H1 (cell line): ENCODE data around the gene HS6ST3. TPM values are rescaled to one million over a fixed set of nuclear protein-coding genes. Genes with fewer than 3 reads are reported as not detected.
A peak's percentile ranks its signal among the peaks of the same experiment; 100 is the strongest.

Source experiments
- CTCF ChIA-PET: fragments of 300-600 bp; sonication (Branson Sonifier 250); formaldehyde crosslinking; loops from one replicate; lab custom pipeline; 2021; ENCODE audit not compliant: partially characterized antibody; lab: Charles Lee
- POLR2A ChIA-PET: fragments of 300-600 bp; sonication (Branson Sonifier 250); formaldehyde crosslinking; loops from one replicate; lab custom pipeline; 2021; ENCODE audit warnings: inconsistent platforms; ENCODE audit not compliant: partially characterized antibody; lab: Charles Lee
- DNase-seq, 2 experiments: peaks; one replicate each; pipeline versions ENCODE4 v3.0.0 to v3.0.0-alpha.2; 2010 to 2022; ENCODE audit warnings: low spot score in 2 of 2, low read depth in 1 of 2, mixed read lengths in 1 of 2
- FAIRE-seq: peaks from 2 replicates; lab custom pipeline; 2011; peaks lifted over from hg19 to GRCh38; lab: Jason Lieb, UNC
- H2AFZ ChIP-seq: 2 replicates; pipeline ENCODE4 v1.8.1; 2012; ENCODE audit warnings: low read length, inconsistent platforms
- H2AK5ac ChIP-seq: 2 replicates; pipeline ENCODE4 v1.6.1; 2013; ENCODE audit warnings: low read depth, low read length
- H2BK120ac ChIP-seq: replicated peaks from 2 replicates; pipeline ENCODE3; 2013; ENCODE audit warnings: low read depth, low read length, inconsistent platforms
- H2BK12ac ChIP-seq: 2 replicates; pipeline ENCODE4 v1.6.1; 2013; ENCODE audit warnings: low read depth, low read length
- H2BK15ac ChIP-seq: 2 replicates; pipeline ENCODE4 v1.6.1; 2013; ENCODE audit warnings: low read length
- H2BK20ac ChIP-seq: 2 replicates; pipeline ENCODE4 v1.6.1; 2013; ENCODE audit warnings: low read length
- H2BK5ac ChIP-seq: 2 replicates; pipeline ENCODE4 v1.6.1; 2013; ENCODE audit warnings: low read depth, low read length
- H3K14ac ChIP-seq: 2 replicates; pipeline ENCODE4 v1.6.1; 2013; ENCODE audit warnings: inconsistent platforms; ENCODE audit not compliant: insufficient read length
- H3K18ac ChIP-seq: 2 replicates; pipeline ENCODE4 v1.6.1; 2013; ENCODE audit warnings: low read length; ENCODE audit errors: extremely low read depth
- H3K23ac ChIP-seq: 2 replicates; pipeline ENCODE4 v1.6.1; 2013; ENCODE audit warnings: inconsistent platforms; ENCODE audit not compliant: insufficient read length
- H3K23me2 ChIP-seq: 2 replicates; pipeline ENCODE4 v1.6.1; 2013; ENCODE audit warnings: low read depth, low read length
- H3K27ac ChIP-seq: 2 replicates; pipeline ENCODE4 v1.6.1; 2011; ENCODE audit warnings: low read depth, low read length, inconsistent platforms
- H3K27me3 ChIP-seq, 4 experiments: replicated peaks in 1 of 4; 1 replicate in 1 of 4; 2 replicates in 3 of 4; pipeline versions ENCODE4 v1.6.1 to v1.8.1; 2011 to 2013; ENCODE audit warnings: low read length in 3 of 4, mild to moderate bottlenecking in 3 of 4, inconsistent platforms in 2 of 4, mixed read lengths in 2 of 4, moderate library complexity in 1 of 4; ENCODE audit not compliant: control insufficient read depth in 3 of 4, insufficient read depth in 3 of 4; ENCODE audit errors: extremely low read depth in 1 of 4
- H3K36me3 ChIP-seq, 4 experiments: 2 replicates each; pipeline versions ENCODE4 v1.6.1 to v1.8.1; 2011 to 2013; ENCODE audit warnings: mild to moderate bottlenecking in 4 of 4, low read length in 3 of 4, moderate library complexity in 2 of 4, control low read depth in 1 of 4, inconsistent platforms in 1 of 4; ENCODE audit not compliant: insufficient read depth in 4 of 4, control insufficient read depth in 2 of 4
- H3K4ac ChIP-seq: replicated peaks from 2 replicates; pipeline ENCODE3; 2013; ENCODE audit warnings: low read length, low read depth, mixed read lengths, inconsistent platforms; ENCODE audit not compliant: insufficient read length
- H3K4me1 ChIP-seq, 4 experiments: replicated peaks in 1 of 4; 1 replicate in 1 of 4; 2 replicates in 3 of 4; pipeline versions ENCODE4 v1.6.1 to v1.8.1; 2011 to 2013; ENCODE audit warnings: low read length in 3 of 4, inconsistent platforms in 2 of 4, mixed read lengths in 1 of 4; ENCODE audit not compliant: insufficient read depth in 4 of 4, control insufficient read depth in 3 of 4
- H3K4me2 ChIP-seq, 2 experiments: 2 replicates each; pipeline versions ENCODE4 v1.6.1 to v1.8.1; 2011 to 2013; ENCODE audit warnings: low read depth in 2 of 2, low read length in 2 of 2, control low read depth in 1 of 2, inconsistent platforms in 1 of 2, mild to moderate bottlenecking in 1 of 2; ENCODE audit not compliant: insufficient read depth in 1 of 2
- H3K4me3 ChIP-seq, 4 experiments: fragments of 200-600, 300-600 bp in 1 of 4; sonication (generic), shearing (Covaris generic), sonication (Bioruptor Twin) in 1 of 4; 2 replicates each; pipeline versions ENCODE4 v1.5.1 to v1.8.1; 2011 to 2016; ENCODE audit warnings: low read length in 4 of 4, low read depth in 3 of 4, control low read depth in 2 of 4, inconsistent platforms in 2 of 4, mild to moderate bottlenecking in 2 of 4, mixed read lengths in 1 of 4, moderate library complexity in 1 of 4; ENCODE audit not compliant: insufficient read depth in 2 of 4; ENCODE audit errors: extremely low read depth in 1 of 4
- H3K56ac ChIP-seq: replicated peaks from 2 replicates; pipeline ENCODE3; 2013; ENCODE audit warnings: low read depth, mild to moderate bottlenecking, mixed read lengths, low read length, inconsistent platforms; ENCODE audit not compliant: insufficient read length
- H3K79me1 ChIP-seq: 2 replicates; pipeline ENCODE4 v1.6.1; 2013; ENCODE audit warnings: low read depth, low read length, control low read depth
- H3K79me2 ChIP-seq, 2 experiments: 2 replicates each; pipeline versions ENCODE4 v1.6.1 to v1.8.1; 2012 to 2013; ENCODE audit warnings: low read length in 2 of 2, mild to moderate bottlenecking in 2 of 2, inconsistent platforms in 1 of 2; ENCODE audit not compliant: insufficient read depth in 2 of 2, control insufficient read depth in 1 of 2
- H3K9ac ChIP-seq, 4 experiments: replicated peaks in 1 of 4; 1 replicate in 1 of 4; 2 replicates in 3 of 4; pipeline versions ENCODE4 v1.6.1 to v1.8.1; 2011 to 2013; ENCODE audit warnings: low read depth in 3 of 4, low read length in 3 of 4, control low read depth in 2 of 4, mild to moderate bottlenecking in 2 of 4, moderate library complexity in 2 of 4, inconsistent platforms in 1 of 4; ENCODE audit errors: extremely low read depth in 1 of 4
- H3K9me3 ChIP-seq, 2 experiments: 2 replicates each; pipeline versions ENCODE4 v1.6.1 to v1.8.1; 2012 to 2013; ENCODE audit warnings: mild to moderate bottlenecking in 2 of 2, moderate library complexity in 2 of 2, control low read depth in 1 of 2, inconsistent platforms in 1 of 2, low read depth in 1 of 2, low read length in 1 of 2, mixed read lengths in 1 of 2; ENCODE audit not compliant: insufficient read depth in 2 of 2
- H4K20me1 ChIP-seq, 2 experiments: replicated peaks in 1 of 2; 2 replicates each; pipeline versions ENCODE3 to v1.8.1; 2011 to 2013; ENCODE audit warnings: inconsistent platforms in 2 of 2, low read length in 2 of 2, mild to moderate bottlenecking in 1 of 2; ENCODE audit not compliant: insufficient read depth in 2 of 2, control insufficient read depth in 1 of 2
- H4K5ac ChIP-seq: 2 replicates; pipeline ENCODE4 v1.6.1; 2013; ENCODE audit warnings: low read length, low read depth, mixed read lengths, inconsistent platforms; ENCODE audit not compliant: insufficient read length
- H4K8ac ChIP-seq: 2 replicates; pipeline ENCODE4 v1.8.0; 2013; ENCODE audit warnings: mild to moderate bottlenecking, moderate library complexity, low read length, inconsistent platforms; ENCODE audit not compliant: insufficient read depth; ENCODE audit errors: extremely low read depth
- H4K91ac ChIP-seq: replicated peaks from 2 replicates; pipeline ENCODE3; 2013; ENCODE audit warnings: low read length, mixed read lengths, inconsistent platforms; ENCODE audit not compliant: insufficient read length
- CBX8 ChIP-seq: fragments of 300-800, 300-1000 bp; sonication (generic); IDR thresholded peaks from 2 replicates; pipeline ENCODE4 v1.7.1; 2016; ENCODE audit warnings: low read depth, low read length, borderline replicate concordance
- CHD2 ChIP-seq: IDR thresholded peaks from 2 replicates; pipeline ENCODE4 v1.6.1; 2012; ENCODE audit warnings: low read length, improper control_type of control experiment
- CREB1 ChIP-seq: IDR thresholded peaks from 2 replicates; pipeline ENCODE4 v1.6.1; 2012; ENCODE audit warnings: inconsistent platforms
- EZH2 ChIP-seq: fragments of 200-600 bp; sonication (generic); IDR thresholded peaks from 2 replicates; pipeline ENCODE4 v1.7.1; 2012; ENCODE audit warnings: low read depth, mild to moderate bottlenecking, moderate library complexity, low read length, inconsistent platforms; ENCODE audit not compliant: severe bottlenecking
- NRF1 ChIP-seq: IDR thresholded peaks from 2 replicates; pipeline ENCODE4 v1.6.1; 2011; ENCODE audit warnings: mild to moderate bottlenecking, low read depth, low read length, improper control_type of control experiment
- RAD21 ChIP-seq, 2 experiments: IDR thresholded peaks in 1 of 2; conservative IDR thresholded peaks in 1 of 2; 2 replicates each; pipeline ENCODE4 v1.6.1; 2011; ENCODE audit warnings: low read depth in 2 of 2, low read length in 2 of 2, improper control_type of control experiment in 1 of 2, inconsistent platforms in 1 of 2, mild to moderate bottlenecking in 1 of 2, moderate library complexity in 1 of 2
- RNF2 ChIP-seq: fragments of 200-900, 300-1000 bp; sonication (generic); IDR thresholded peaks from 2 replicates; pipeline ENCODE4 v1.7.1; 2016; ENCODE audit warnings: borderline replicate concordance, low read depth, mild to moderate bottlenecking, antibody characterized with exemption, low read length; ENCODE audit not compliant: poor library complexity, severe bottlenecking; ENCODE audit errors: missing control alignments
- YY1 ChIP-seq: IDR thresholded peaks from 2 replicates; pipeline ENCODE4 v1.6.1; 2011; ENCODE audit warnings: low read depth, mild to moderate bottlenecking, low read length
- ZNF274 ChIP-seq: IDR thresholded peaks from 2 replicates; pipeline ENCODE4 v1.7.0; 2012; ENCODE audit warnings: low read length, borderline replicate concordance; ENCODE audit errors: extremely low read depth
- WGBS, 2 experiments: shearing (Covaris generic) in 1 of 2; methylation state at CpG; one replicate each; pipeline versions ENCODE4 v1.1.6 to v1.1.7; 2013 to 2015; ENCODE audit warnings: low lambda C conversion rate in 2 of 2, mixed read lengths in 2 of 2, inconsistent platforms in 1 of 2, low coverage in 1 of 2, missing lambda C conversion rate in 1 of 2; ENCODE audit not compliant: insufficient replicate concordance in 2 of 2, insufficient coverage in 1 of 2, insufficient read length in 1 of 2; ENCODE audit errors: extremely low coverage in 1 of 2, missing lambda C conversion rate in 1 of 2; 5-methylcytosine and 5-hydroxymethylcytosine counted together
- polyA plus RNA-seq, 7 experiments: library from polyadenylated mRNA; depleted of rRNA in 3 of 7; stranded (reverse) in 5 of 7; unstranded in 2 of 7; fragments of >200 nt in 5 of 7; fragments of 200-250 nt in 2 of 7; gene quantifications; 1 replicate in 5 of 7; 2 replicates in 1 of 7; 4 replicates in 1 of 7; pipeline versions ENCODE4 v1.2.1 to v1.2.3, GENCODE V29; 2011 to 2013; ENCODE audit warnings: missing spikeins in 2 of 7, mixed read lengths in 2 of 7
- total RNA-seq: library from RNA; stranded (reverse); fragmentation: NEBNext Ultra II Directional; extraction: Animal tissue kit (Norgen Biotek cat#: 25700); gene quantifications from 2 replicates; pipeline ENCODE4 v1.2.1, GENCODE V29; 2021
- TF ChIP-seq, protein P1 (sequence below): IDR thresholded peaks from 2 replicates; pipeline ENCODE4 v1.6.1; 2011; ENCODE audit warnings: low read length, improper control_type of control experiment

HS6ST3 gene
- total and polyA plus RNA-seq, 2 of the 8 experiments (the other 6 are each of a cell fraction or from before 2014, with no cell fraction given), result 0.45 to 1.2 TPM

DNA sequence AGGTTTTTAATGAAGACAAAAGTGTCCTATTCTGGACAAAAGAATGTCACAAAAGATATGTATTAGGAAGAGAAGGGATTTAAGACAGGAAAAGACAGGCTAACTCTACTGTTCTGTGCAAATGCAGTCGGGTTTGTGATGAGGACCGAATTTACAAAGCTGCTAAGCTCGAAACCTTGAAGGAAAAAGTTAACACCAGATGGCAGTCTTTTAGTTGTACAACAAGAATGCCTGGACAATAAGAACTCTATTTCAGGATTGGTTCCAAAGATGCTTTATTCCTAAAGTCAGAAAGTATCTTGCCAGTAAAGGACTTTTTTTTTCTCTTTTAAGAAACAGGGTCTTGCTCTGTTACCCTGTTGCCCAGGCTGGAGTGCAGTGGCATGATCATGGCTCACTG lies 51.1 kb downstream of the HS6ST3 start:
- Histone ChIP-seq H2BK20ac (no peak overlapping the region), H2AK5ac (no peak overlapping the region), H3K18ac (no peak overlapping the region), H3K36me3 (no peaks in the 10 kb centered on the region), H3K9me3 (no peaks in the 10 kb centered on the region), H3K4ac (no peak overlapping the region), H3K79me1 (no peaks in the 10 kb centered on the region), H4K91ac (no peak overlapping the region), H3K27me3 (no peaks in the 10 kb centered on the region), H2BK15ac (no peak overlapping the region), H3K27ac (no peak overlapping the region), H2BK5ac (no peak overlapping the region), H3K23me2 (no peaks in the 10 kb centered on the region), H3K9ac (no peak overlapping the region), H2BK12ac (no peak overlapping the region), H4K5ac (no peak overlapping the region), H3K14ac (no peak overlapping the region), H3K4me1 (no peaks in the 10 kb centered on the region), H3K4me3 (no peak overlapping the region), H2AFZ (no peak overlapping the region), H2BK120ac (no peak overlapping the region), H3K79me2 (no peaks in the 10 kb centered on the region), H3K4me2 (no peak overlapping the region), H4K20me1 (no peaks in the 10 kb centered on the region), H3K56ac (no peak overlapping the region), H4K8ac (no peak overlapping the region), H3K23ac (no peak overlapping the region)
- CTCF ChIA-PET, result interaction anchor here (0.6 to 2.3 kb wide), 34 partner anchors 8 to 1994 kb away, joined by 3 to 13 read pairs (median 4); no protein-coding TSS in a partner anchor
- peak; percentile 78 for FAIRE-seq
- DNase-seq, result no peak
- POLR2A ChIA-PET, result no interaction called here
- 76% methylated on average over 3 of the region's 3 CpGs; no CpG with 5 or more reads in 1 of the 2 experiments for WGBS, 2 experiments
- TF ChIP-seq CHD2 (no peak), NRF1 (no peak), ZNF274 (no peak), EZH2 (no peak), CBX8 (no peak), RNF2 (no peak), RAD21 (IDR thresholded peaks at IDR 0.05 in 1 of 2, conservative IDR thresholded peaks at IDR 0.05 in 1 of 2; ENCODE audit: low read depth in 2 of 2, low read length in 2 of 2) (peak; percentile 52 to 57), CREB1 (no peak), YY1 (no peak)
- TF ChIP-seq, protein P1, sequence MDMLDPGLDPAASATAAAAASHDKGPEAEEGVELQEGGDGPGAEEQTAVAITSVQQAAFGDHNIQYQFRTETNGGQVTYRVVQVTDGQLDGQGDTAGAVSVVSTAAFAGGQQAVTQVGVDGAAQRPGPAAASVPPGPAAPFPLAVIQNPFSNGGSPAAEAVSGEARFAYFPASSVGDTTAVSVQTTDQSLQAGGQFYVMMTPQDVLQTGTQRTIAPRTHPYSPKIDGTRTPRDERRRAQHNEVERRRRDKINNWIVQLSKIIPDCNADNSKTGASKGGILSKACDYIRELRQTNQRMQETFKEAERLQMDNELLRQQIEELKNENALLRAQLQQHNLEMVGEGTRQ, result no peak
